Measurements from ENCODE around the gene BNIPL.

- TF ChIP-seq, protein P1, sequence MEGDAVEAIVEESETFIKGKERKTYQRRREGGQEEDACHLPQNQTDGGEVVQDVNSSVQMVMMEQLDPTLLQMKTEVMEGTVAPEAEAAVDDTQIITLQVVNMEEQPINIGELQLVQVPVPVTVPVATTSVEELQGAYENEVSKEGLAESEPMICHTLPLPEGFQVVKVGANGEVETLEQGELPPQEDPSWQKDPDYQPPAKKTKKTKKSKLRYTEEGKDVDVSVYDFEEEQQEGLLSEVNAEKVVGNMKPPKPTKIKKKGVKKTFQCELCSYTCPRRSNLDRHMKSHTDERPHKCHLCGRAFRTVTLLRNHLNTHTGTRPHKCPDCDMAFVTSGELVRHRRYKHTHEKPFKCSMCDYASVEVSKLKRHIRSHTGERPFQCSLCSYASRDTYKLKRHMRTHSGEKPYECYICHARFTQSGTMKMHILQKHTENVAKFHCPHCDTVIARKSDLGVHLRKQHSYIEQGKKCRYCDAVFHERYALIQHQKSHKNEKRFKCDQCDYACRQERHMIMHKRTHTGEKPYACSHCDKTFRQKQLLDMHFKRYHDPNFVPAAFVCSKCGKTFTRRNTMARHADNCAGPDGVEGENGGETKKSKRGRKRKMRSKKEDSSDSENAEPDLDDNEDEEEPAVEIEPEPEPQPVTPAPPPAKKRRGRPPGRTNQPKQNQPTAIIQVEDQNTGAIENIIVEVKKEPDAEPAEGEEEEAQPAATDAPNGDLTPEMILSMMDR (IDR thresholded peaks at IDR 0.05) = peak in 1 of 4 experiments; percentile 13
- peak; percentile 71 to 80 for TF ChIP-seq POLR2A (IDR thresholded peaks at IDR 0.05)
These were observed 11.2 kb downstream of the BNIPL start, which contains the start of gene C1orf56 for GRCh38 chr1:151047591-151047924.
